ENCODE measurements around the gene COX8A.

The COX8A gene

DNA sequence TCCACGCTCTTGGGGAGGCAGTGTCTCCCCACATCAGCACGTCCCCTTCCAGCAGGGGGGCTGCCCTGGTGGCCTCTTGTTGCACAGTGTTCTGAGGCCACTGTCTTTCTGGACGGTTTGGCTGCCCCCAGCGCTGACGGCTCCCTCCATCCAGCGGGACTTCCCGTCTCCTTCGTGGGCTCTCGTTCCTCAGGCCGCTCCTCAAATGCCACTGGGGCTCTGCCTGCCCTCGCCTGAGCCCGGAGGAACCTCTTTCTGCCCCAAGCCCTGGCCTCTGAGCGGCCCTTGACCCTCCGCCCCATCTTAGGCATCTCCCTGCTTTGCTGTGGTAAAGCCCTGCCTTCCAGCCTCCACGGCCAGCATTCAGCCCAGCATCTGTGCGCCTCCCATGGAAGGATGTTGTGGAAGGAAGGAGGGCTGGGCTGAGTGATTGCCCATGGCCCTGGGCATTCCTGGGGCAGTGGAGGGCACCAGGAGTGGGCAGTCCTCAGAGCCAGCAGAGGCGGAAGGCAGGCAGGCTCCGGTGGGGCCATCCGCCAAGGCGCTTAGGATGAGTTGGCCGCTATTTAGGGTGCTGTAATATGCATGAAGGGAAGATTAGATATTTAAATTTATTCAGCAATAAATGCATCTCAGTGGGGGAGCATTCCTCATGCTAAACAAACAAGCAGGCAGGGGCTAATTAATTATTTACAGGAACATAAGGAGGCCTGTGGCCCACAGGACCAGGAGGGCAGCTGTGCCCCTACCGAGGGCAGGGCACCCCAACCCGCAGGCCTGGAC, 29.6 kb downstream of the COX8A start:
- DNase-seq (ENCODE audit: low read depth, low spot score): peak; percentile 32
- H3K36me3 ChIP-seq (ENCODE audit: insufficient read depth, low read length): no peaks in the 10 kb centered on the region
- TF ChIP-seq FOXP2 (optimal IDR thresholded peaks at IDR 0.05; ENCODE audit: control extremely low read depth, extremely low read length, insufficient read depth) (peak; percentile 93), POLR2AphosphoS5 (IDR thresholded peaks at IDR 0.05; ENCODE audit: borderline replicate concordance, low read depth, low read length) (no peak)
- 0 out of 2 replicates have a peak overlapping the region, but pooled peaks have one; percentile 7 for H3K4me3 ChIP-seq
- H3K27ac ChIP-seq: no peak overlapping the region
- no peaks in the 10 kb centered on the region for H3K9me3 ChIP-seq (ENCODE audit: low read depth, low read length)
- H3K9ac ChIP-seq (ENCODE audit: insufficient read length): no peak overlapping the region

DNA sequence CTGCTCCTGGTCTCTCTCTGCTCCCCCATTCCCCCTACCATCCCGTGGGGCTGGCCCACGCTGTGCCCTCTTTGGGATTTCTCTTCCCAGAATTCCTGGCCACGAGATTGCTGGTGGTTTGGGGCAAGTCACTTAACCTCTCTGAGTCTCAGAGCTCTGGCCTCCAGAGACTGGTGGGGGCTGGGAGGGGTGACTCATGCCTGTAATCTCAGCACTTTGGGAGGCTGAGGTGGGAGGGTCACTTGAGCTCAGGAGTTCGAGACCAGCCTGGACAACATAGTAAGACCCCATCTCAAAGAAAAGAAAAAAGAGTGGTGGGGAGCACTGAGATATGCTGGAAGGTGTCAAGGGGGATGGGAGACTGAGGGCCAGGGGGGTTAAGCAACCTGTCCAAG, 30.2 kb downstream of the COX8A start:
- H3K9me3 ChIP-seq (ENCODE audit: low read depth, low read length): no peaks in the 10 kb centered on the region
- TF ChIP-seq FOXP2 (optimal IDR thresholded peaks at IDR 0.05; ENCODE audit: control extremely low read depth, extremely low read length, insufficient read depth): no peak
- TF ChIP-seq EZH2 (IDR thresholded peaks at IDR 0.05): no peak
- TF ChIP-seq POLR2AphosphoS5 (IDR thresholded peaks at IDR 0.05; ENCODE audit: borderline replicate concordance, low read depth, low read length): no peak
- no peaks in the 10 kb centered on the region for H3K36me3 ChIP-seq (ENCODE audit: insufficient read depth, low read length)
- no peak overlapping the region for H3K27ac ChIP-seq
- DNase-seq (ENCODE audit: low read depth, low spot score): no peak
- 0 out of 2 replicates have a peak overlapping the region, but pooled peaks have one; percentile 7 for H3K4me3 ChIP-seq
- no peak overlapping the region for H3K9ac ChIP-seq (ENCODE audit: insufficient read length)

DNA sequence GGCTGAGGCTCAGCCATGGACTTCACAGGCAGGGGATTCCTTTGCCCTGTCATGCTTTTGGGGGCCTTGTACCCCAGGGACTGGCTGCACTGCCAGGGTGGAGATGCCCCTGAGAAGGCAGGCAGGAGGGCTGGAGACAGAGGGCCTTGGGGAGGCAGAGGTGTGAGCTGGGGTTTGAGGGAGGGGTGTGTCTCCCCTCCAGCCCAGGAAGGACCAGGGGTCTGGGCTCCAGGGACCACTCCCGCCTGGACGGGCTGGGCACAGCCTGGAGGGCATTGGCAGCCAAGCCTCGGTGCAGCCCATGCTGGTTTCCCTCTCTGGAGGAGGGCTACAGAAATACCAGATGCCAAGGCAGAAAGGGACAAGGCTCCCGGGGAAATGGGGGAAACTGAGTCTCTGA, 31.3 kb downstream of the COX8A start:
- Histone ChIP-seq H3K36me3 (ENCODE audit: insufficient read depth, low read length) (no peaks in the 10 kb centered on the region), H3K9me3 (ENCODE audit: low read depth, low read length) (no peaks in the 10 kb centered on the region), H3K4me3 (no peak overlapping the region), H3K27ac (no peak overlapping the region), H3K9ac (ENCODE audit: insufficient read length) (no peak overlapping the region)
- no peak for DNase-seq (ENCODE audit: low read depth, low spot score)
- TF ChIP-seq EZH2 (IDR thresholded peaks at IDR 0.05) (no peak), POLR2AphosphoS5 (IDR thresholded peaks at IDR 0.05; ENCODE audit: borderline replicate concordance, low read depth, low read length) (no peak), FOXP2 (optimal IDR thresholded peaks at IDR 0.05; ENCODE audit: control extremely low read depth, extremely low read length, insufficient read depth) (no peak)

DNA sequence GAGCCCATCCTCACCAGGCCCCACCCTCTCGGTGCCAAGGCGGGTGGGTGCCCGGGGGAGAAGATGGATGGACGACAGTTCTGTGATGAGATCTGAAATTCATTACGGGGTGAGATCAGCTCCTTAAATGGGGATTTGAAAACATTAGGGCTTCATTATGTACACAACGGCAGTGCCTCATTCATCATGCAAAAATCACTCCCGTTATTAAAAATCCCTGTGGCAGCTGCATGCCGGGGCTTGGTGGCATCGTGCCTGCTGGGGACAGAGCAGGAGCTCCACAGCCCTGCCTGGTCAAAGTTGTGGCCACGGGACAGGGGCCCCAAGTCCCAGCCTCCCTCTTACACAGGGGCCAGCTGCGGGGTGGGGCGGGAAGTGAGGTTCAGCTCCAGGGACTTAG, 32.0 kb downstream of the COX8A start:
- no peak overlapping the region for H3K27ac ChIP-seq
- no peak for DNase-seq (ENCODE audit: low read depth, low spot score)
- H3K36me3 ChIP-seq (ENCODE audit: insufficient read depth, low read length): no peaks in the 10 kb centered on the region
- H3K4me3 ChIP-seq: no peak overlapping the region
- no peak overlapping the region for H3K9ac ChIP-seq (ENCODE audit: insufficient read length)
- TF ChIP-seq FOXP2 (optimal IDR thresholded peaks at IDR 0.05; ENCODE audit: control extremely low read depth, extremely low read length, insufficient read depth) (no peak), POLR2AphosphoS5 (IDR thresholded peaks at IDR 0.05; ENCODE audit: borderline replicate concordance, low read depth, low read length) (no peak), EZH2 (IDR thresholded peaks at IDR 0.05) (no peak)
- H3K9me3 ChIP-seq (ENCODE audit: low read depth, low read length): no peaks in the 10 kb centered on the region

DNA sequence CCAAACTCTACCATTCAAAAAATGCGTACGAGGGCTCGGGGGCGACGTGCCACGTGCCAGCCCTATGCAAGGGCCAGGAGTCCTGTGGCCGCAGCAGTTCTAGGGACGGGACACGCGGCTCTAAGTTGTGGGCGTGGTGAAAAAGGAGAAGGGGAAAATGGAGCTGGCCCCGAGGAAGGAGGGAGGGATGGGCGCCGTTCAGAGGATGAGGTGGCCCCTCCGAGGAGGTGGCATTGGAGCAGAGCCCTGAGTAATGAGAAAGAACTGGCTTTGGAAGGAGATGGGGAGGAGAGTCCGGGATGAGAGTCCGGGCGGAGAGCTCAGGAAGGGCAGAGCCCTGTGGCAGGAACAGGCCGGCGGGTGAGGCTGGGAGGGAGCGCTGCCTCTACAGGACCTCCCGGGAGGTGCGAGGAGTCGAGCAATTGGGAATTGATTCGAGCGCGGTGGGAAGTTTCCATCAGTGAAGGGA, 32.8 kb downstream of the COX8A start:
- H3K9me3 ChIP-seq (ENCODE audit: low read depth, low read length): no peaks in the 10 kb centered on the region
- no peak for DNase-seq (ENCODE audit: low read depth, low spot score)
- H3K27ac ChIP-seq: no peak overlapping the region
- TF ChIP-seq FOXP2 (optimal IDR thresholded peaks at IDR 0.05; ENCODE audit: control extremely low read depth, extremely low read length, insufficient read depth) (no peak), POLR2AphosphoS5 (IDR thresholded peaks at IDR 0.05; ENCODE audit: borderline replicate concordance, low read depth, low read length) (no peak), EZH2 (IDR thresholded peaks at IDR 0.05) (no peak)
- H3K4me3 ChIP-seq: no peak overlapping the region
- no peaks in the 10 kb centered on the region for H3K36me3 ChIP-seq (ENCODE audit: insufficient read depth, low read length)
- H3K9ac ChIP-seq (ENCODE audit: insufficient read length): no peak overlapping the region

DNA sequence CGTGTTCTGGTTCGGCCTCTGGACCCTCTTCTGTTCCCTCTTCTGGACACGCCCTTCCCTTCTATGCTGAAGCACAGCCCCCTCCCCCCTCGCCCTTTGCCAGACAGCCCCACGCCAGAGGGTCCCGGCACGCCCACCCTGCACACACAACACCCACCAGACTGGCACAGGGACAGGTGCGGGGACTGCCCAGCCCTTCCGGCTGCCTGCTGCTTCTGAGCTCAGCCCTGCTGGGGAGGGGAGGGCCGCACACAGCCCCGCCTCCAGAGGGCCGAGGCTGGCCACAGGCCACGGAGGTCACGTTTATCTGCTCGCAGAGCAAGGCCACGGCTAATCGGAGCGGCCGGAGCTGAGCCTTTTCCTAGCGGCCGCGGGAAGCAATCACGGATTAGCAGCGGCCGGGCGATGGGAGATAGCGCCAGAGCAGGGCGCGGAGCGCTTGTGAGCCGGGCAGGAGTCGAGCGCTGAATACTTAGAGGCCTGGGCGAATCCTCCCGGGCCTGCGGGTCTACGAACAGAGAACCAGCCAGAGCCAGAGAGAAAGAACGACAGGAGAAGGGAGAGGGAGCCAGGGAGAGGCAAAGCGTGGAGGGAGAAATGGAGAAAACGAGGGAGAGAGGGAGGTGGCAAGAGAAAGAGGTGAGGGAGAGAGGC, 33.3 kb downstream of the COX8A start:
- Histone ChIP-seq H3K9me3 (ENCODE audit: low read depth, low read length) (no peaks in the 10 kb centered on the region), H3K36me3 (ENCODE audit: insufficient read depth, low read length) (no peaks in the 10 kb centered on the region), H3K27ac (no peak overlapping the region), H3K9ac (ENCODE audit: insufficient read length) (no peak overlapping the region), H3K4me3 (no peak overlapping the region)
- TF ChIP-seq POLR2AphosphoS5 (IDR thresholded peaks at IDR 0.05; ENCODE audit: borderline replicate concordance, low read depth, low read length) (no peak), EZH2 (IDR thresholded peaks at IDR 0.05) (no peak)
- no peak for DNase-seq (ENCODE audit: low read depth, low spot score)

DNA sequence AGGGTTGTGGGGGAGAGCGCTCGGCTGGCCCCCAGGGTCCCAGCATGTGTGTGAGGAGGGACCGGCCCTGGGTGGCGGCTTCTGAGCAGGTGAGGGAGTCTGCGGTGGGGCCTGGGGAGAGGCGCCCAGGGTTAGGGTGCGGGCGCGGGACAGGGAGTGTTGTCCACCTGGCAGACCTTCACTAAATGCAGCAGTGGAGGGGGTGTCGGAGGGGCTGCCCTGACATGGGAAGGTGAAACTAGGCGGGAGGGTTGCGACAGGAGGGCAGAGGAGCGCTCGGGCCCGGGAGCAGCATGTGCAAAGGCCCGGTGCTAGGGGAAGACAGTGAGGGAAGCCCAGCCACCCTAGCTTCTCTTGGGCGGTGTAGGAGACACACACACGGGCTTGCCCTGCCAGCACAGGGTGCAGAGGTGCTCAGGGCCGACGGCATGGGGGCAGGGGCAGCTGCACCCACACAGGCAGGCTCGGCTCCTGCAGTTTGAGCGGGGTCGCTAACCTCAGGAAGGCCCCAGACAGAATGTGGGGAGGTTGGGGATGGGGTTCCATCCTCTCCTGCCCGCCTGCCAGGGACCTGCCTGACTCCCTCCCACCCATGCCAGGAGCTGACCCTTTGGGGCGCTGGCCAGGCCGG, 34.0 kb downstream of the COX8A start:
- Histone ChIP-seq H3K4me3 (no peak overlapping the region), H3K36me3 (ENCODE audit: insufficient read depth, low read length) (no peaks in the 10 kb centered on the region), H3K9me3 (ENCODE audit: low read depth, low read length) (no peaks in the 10 kb centered on the region), H3K9ac (ENCODE audit: insufficient read length) (no peak overlapping the region), H3K27ac (no peak overlapping the region)
- TF ChIP-seq EZH2 (IDR thresholded peaks at IDR 0.05) (no peak), POLR2AphosphoS5 (IDR thresholded peaks at IDR 0.05; ENCODE audit: borderline replicate concordance, low read depth, low read length) (no peak), FOXP2 (optimal IDR thresholded peaks at IDR 0.05; ENCODE audit: control extremely low read depth, extremely low read length, insufficient read depth) (no peak)
- DNase-seq (ENCODE audit: low read depth, low spot score): no peak

DNA sequence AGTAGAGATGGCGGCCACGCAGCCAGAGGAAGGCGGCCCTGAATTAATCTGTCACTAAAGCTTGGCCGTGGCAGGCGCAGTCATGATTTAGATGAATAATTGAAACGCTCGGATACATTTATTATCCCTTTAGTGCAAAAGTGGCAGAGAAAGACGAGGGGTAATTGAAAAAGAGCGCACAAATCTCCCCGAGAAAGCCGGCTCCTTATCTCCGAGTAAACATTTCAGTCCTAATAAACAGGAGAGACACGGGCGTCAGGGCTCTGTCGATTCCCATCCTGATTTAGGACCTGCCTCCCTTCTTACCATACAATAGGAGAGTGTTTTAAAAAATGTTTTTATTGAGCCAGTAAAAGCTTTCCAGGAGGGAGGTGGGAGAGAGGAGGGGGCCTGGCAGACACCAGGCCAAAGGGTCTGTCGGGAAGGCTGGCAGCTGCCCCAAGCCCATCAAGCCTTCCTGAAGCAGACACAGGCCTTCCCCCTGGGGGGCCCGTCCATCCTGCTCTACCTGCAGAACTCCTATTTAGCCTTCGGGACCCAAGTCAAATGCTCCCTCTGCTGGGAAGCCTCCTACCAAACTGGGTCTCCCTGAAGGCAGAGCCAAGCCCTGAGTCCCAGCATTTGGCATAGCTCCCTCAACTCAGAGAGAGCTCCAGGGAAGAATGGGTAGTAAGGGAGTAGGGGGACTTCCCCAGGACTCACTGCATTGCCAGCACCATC, 34.7 kb downstream of the COX8A start:
- H3K27ac ChIP-seq: no peak overlapping the region
- no peak overlapping the region for H3K4me3 ChIP-seq
- TF ChIP-seq FOXP2 (optimal IDR thresholded peaks at IDR 0.05; ENCODE audit: control extremely low read depth, extremely low read length, insufficient read depth): no peak
- TF ChIP-seq EZH2 (IDR thresholded peaks at IDR 0.05): no peak
- TF ChIP-seq POLR2AphosphoS5 (IDR thresholded peaks at IDR 0.05; ENCODE audit: borderline replicate concordance, low read depth, low read length): no peak
- no peak for DNase-seq (ENCODE audit: low read depth, low spot score)
- no peak overlapping the region for H3K9ac ChIP-seq (ENCODE audit: insufficient read length)
- no peaks in the 10 kb centered on the region for H3K36me3 ChIP-seq (ENCODE audit: insufficient read depth, low read length)
- H3K9me3 ChIP-seq (ENCODE audit: low read depth, low read length): no peaks in the 10 kb centered on the region

Measured in SK-N-MC (cell line).